T-helper 9 cell (primary cell): Measurements from ENCODE around the gene SLC22A25.
"Not testable (repeated sequence)": the region's sequence is repeated elsewhere in the genome, so short reads cannot be mapped to it uniquely, and the experiment has no call there.

Experiments used
- DNase-seq: peaks from one replicate; pipeline ENCODE4 v3.0.0-alpha.2; 2020
- total RNA-seq, 2 donors: gene quantifications; one replicate each; lab custom pipeline; 2026; lab: John Stamatoyannopoulos, UW

SLC22A25 gene
- total RNA-seq = 0 reads per million in 2 donors

- DNase-seq = no peak
Observed at GRCh38 chr11:63243533-63243932, at the start of gene SLC22A25. SLC22A25 (minus strand) TSS chr11:63243599; CDS start chr11:63229652, 13,947 bp downstream.

DNA sequence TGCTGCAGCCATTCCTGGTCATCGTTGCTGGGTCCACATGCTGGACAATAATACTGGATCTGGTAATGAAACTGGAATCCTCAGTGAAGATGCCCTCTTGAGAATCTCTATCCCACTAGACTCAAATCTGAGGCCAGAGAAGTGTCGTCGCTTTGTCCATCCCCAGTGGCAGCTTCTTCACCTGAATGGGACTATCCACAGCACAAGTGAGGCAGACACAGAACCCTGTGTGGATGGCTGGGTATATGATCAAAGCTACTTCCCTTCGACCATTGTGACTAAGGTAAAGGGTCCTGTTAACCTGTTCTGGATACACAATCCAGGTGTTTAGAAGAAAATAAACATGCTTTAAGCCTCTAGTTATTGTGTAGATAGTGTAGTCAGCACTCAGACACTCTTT lies 46.9 kb upstream of the SLC22A25 start:
- no peak for DNase-seq

- no peak for DNase-seq
Observed at GRCh38 chr11:63289658-63290057, 46.3 kb upstream of the SLC22A25 start.

- no peak for DNase-seq
Observed at GRCh38 chr11:63282579-63282978, 39.2 kb upstream of the SLC22A25 start.

DNA sequence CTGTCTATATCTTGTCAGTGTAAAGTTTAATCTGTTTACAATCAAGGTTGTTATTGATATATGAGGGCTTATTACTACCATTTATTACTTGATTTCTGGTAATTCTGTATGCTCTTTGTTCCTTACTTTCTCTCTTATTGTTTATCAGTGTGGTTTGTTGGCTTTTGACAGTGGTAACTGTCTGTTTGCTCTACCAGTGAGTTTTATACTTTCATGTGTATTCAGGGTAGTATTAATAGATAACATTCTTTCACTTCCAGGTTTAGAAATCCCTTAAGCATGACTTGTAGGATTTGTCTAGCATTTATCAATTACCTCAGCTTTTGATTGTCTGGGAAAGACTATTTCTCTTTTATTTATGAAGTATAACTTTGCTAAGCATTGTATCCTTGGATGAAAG lies 37.5 kb upstream of the SLC22A25 start:
- no peak for DNase-seq

DNA sequence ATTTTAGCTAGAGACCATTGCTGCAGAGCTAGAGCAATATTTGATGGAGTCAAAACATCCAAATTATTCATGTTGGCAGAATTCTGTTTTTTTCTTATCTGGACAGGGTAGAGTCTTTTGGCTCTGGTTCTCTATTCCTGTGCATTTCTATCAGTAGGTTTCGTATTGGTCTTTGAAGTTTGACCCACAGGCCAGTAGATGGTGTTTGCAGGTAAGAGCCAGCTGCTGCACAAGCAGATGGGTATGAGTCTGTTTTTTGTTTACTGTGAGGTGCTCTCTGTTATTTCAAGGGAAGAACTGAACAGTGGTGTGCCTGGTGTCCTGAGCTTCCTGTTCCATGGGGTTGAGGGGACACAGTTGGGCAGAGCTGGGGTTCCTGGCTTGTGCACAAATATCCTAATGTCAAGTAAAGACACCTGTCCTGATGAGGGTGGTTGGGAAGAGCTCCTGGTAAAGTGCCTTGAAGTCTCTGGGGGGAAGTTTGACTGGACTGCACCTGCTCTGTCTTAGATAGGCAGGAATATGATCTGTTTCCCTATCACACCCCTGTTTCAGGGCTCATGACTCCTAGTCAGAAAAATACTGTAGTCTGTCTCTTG lies 34.0 kb upstream of the SLC22A25 start:
- no peak for DNase-seq

DNA sequence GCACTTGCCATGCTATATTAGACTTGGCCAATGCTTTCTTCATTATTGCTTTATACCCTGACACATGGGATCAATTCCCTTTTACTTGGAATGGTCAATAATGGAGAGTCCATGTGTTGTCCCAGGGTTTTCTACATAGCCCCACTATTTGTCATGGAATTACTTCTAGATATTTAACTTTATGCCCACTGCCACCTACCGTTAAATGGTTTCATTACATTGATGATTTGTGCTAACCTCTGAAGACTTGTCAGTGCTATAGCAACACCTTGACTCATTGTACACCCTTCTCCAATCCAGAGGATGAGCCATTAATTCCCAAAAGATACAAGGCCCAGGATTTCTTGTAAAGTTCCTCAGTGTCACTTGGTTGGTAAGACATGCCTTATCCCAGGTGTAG lies 31.4 kb upstream of the SLC22A25 start:
- no peak for DNase-seq

GRCh38 chr11:63273685-63274084 lies 30.3 kb upstream of the SLC22A25 start:
- DNase-seq = no peak

GRCh38 chr11:63262547-63262946 lies 19.1 kb upstream of the SLC22A25 start:
- no peak for DNase-seq

DNA sequence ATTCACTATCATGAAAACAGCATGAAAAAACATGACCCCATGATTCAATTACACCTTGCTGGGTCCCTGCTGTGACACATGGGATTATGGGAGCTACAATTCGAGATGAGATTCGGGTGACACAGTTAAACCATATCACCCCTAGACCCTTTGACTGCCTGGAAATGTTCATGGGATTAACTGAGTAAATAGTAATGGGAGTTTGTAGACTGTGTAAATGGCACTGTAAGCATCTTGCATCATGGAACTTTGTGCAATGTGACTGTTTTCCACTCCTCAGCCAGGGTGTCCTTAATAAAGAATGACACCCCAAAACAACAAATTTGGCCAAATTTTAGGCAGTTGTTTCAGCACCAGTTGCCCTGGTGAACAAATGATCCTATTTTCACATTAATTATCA lies 7.9 kb upstream of the SLC22A25 start:
- DNase-seq = no peak

DNA sequence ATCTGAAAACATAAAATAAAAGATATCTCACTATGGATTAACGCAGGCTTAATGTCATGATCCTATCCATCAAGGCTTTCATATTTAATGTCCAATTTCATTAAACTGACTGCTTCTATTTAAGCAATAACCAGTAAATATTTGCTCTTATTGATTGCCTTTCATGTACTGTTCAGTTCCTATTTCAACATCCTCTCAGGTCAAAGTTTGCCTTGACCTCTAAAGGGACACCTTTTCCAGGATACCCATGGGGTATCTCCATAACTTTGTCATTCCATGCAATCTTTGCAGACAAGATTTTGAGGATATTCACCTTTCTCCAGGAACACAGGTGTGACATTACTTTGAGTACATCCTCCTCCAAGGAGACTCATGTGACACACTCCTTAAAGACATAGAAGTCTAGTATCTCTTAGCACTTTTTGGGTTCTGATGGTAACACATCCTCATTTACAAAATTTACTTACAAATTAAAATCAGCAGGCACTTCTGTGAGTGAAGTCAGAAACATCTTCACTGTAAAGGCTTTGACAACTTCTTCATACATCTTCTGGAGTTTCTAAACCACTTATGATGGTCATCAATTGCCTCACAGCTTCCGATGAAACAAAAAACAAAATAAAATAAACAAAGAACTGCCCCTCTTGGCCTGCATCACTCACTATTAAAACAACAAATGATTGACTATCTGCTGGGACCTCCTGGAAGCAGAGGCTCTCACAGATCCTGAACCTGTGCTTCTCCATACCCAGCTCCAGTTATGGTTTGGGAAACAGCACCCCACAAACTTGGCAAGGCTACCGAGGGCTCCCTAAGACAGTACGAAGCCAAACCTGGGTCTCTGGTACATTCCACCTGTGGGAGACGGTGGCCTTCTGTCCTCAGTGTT lies 7.0 kb upstream of the SLC22A25 start:
- no peak for DNase-seq

DNA sequence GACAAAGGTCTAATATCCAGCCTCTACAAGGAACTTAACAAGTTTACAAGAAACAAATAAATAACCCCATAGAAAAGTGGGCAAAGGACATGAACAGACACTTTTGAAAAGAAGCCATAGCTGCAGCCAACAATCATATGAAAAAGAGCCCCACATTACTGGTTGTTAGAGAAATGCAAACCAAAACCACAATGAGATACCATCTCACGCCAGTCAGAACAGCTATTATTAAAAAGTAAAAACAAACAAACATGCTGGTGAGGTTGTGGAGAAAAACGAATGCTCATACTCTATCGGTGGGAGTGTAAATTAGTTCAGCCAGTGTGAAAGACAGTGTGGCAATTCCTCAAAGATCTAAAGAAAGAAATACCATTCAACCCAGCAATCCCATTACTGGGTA lies 5.6 kb upstream of the SLC22A25 start:
- DNase-seq = no peak

DNA sequence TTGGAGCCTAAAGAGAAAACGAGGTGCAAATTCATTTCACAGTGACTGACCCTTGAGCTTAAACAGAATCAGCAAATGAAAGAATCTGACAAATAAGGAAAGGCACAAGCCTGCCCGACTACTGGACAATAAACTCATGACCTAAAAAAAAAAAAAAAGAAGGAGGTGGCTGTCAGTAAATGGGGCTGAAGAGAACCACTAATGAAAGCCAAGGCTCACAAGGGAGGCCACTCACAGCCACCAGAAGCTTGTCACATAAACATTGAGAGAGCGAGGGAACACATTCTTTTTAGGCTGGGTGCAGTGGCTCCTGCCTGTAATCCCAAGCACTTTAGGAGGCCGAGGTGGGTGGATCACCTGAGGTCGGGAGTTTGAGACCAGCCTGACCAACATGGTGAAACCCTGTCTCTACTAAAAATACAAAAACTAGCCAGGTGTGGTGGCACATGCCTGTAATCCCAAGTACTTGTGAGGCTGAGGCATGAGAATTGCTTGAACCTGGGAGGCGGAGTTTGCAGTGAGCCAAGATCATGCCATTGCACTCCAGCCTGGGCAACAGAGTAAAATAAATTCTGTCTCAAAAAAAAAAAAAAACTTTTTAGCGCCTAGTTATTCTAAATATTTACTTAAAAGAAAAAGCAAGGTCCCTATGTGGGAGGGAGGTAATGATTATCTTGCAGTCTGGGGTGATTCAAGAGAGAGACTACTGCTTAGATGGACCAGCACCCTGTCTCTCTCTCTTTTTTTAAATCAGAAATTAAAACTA lies 4.0 kb upstream of the SLC22A25 start:
- DNase-seq = not testable (repeated sequence)

- DNase-seq = no peak
Observed at GRCh38 chr11:63246045-63246444, 2.6 kb upstream of the SLC22A25 start.

DNA sequence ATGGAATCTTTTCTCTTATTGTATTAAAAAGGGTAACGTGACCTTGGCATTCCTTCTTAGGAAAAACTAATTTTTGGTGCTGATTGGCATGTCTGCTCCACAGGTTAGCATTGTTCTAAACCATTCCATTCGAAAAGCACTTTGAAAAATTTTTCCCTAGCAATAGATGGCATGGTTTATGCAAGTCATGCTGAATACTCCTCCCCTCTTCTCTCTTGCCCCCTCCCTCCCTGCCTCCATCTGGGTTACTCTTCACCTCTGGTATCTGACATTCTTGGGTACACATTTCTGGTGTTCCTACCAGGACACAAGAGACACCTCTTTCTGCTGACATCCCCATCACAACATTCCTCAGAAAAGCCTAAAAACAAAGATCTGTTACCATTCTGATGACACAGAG lies 1.5 kb upstream of the SLC22A25 start:
- no peak for DNase-seq

- no peak for DNase-seq
Observed at GRCh38 chr11:63242089-63242781, 1.2 kb downstream of the SLC22A25 start.

DNA sequence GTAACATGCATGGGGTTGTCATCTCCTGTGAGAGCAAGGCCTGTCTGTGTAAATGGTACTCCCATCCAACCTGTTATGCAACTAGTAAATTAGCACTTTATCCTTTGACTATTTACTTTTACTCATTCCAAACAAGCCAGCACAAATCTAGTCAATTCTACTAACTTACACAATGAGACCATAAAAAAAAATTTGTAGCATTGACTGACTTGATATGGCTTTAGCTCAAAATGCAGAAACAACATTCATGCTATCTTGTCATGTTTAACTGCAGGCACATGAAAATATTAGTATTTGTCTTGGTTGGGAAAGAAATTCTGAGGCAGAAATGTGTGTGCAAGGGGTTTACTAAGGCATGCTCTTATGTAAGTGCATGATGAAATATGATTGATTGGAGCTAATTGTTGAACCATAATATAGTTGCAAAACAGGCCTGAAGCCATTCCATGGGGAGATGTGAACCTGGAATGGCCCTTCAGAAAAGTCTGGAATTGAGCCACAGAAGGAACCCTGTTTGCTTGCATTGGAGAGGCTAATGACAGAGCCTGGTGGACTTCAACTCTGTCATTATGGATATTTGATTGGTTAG lies 2.5 kb downstream of the SLC22A25 start:
- no peak for DNase-seq

- DNase-seq = no peak
Observed at GRCh38 chr11:63240098-63240497, 3.3 kb downstream of the SLC22A25 start.

DNA sequence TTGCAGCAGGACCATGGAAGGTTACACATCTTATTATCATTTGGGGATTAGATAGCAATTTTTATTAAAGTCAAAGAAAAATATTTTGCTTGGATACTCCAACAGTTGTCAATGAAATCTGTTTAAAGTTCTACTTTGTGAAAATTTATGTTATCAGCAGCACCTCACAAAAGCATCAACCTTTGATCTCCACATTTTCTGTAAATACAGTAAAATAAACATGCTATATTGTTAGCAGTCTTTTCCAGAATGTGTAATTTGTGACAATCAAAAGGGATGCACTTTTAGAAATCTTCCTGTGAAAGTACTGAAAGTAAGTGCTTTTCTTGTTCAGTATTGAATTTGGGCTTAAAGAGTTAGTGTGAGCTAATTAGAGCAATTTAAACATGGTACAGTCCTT lies 4.1 kb downstream of the SLC22A25 start:
- no peak for DNase-seq

DNA sequence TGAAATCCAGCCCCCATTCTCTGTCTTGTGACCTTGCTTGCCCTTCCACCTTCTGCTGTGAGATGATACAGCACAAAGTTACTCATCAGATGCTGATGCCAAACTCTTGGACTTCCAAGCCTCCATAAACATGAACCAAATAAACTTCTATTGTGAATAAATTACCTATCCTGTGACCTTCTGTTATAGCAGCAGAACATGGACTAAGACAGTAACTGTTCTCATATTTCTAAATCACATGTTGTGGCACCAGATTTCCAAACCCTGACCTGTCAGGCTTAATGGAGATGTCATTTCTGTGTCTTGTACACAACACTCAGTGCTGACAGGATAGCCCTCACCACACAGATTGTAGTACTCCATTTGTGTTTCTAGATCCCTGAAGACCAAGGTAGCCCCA lies 6.0 kb downstream of the SLC22A25 start:
- no peak for DNase-seq

- not testable (repeated sequence) for DNase-seq
Observed at GRCh38 chr11:63235471-63236461, 7.6 kb downstream of the SLC22A25 start.
